CD4-positive, alpha-beta T cell treated with Interleukin-15 for 1 hour (primary cell): Measurements from ENCODE around the gene MAPK1.
A peak's percentile ranks its signal among the peaks of the same experiment; 100 is the strongest.
"Not testable (repeated sequence)": the region's sequence is repeated elsewhere in the genome, so short reads cannot be mapped to it uniquely, and the experiment has no call there.

Source experiments
- DNase-seq: peaks from one replicate; pipeline ENCODE4 v3.0.0-alpha.2; 2020

The MAPK1 gene

GRCh38 chr22:21845558-21846453, 21.6 kb downstream of the MAPK1 start:
- DNase-seq, result no peak

GRCh38 chr22:21842946-21843345, 24.5 kb downstream of the MAPK1 start:
- DNase-seq, result no peak

- no peak for DNase-seq
Observed at GRCh38 chr22:21841422-21841821, 26.0 kb downstream of the MAPK1 start.

GRCh38 chr22:21840236-21840823, 27.1 kb downstream of the MAPK1 start:
- no peak for DNase-seq

- no peak for DNase-seq
Observed at GRCh38 chr22:21839765-21840140, 27.7 kb downstream of the MAPK1 start.

GRCh38 chr22:21839104-21839764, 28.2 kb downstream of the MAPK1 start:
- not testable (repeated sequence) for DNase-seq

GRCh38 chr22:21837248-21837979, 30.0 kb downstream of the MAPK1 start:
- no peak for DNase-seq

GRCh38 chr22:21836486-21836885, 31.0 kb downstream of the MAPK1 start:
- not testable (repeated sequence) for DNase-seq

GRCh38 chr22:21835378-21835777, 32.1 kb downstream of the MAPK1 start:
- no peak for DNase-seq

GRCh38 chr22:21834869-21835268, 32.6 kb downstream of the MAPK1 start:
- DNase-seq, result peak; percentile 53

- no peak for DNase-seq
Observed at GRCh38 chr22:21832291-21833290, 34.9 kb downstream of the MAPK1 start.

GRCh38 chr22:21829523-21829922, 37.9 kb downstream of the MAPK1 start:
- no peak for DNase-seq

GRCh38 chr22:21828268-21828638, 39.2 kb downstream of the MAPK1 start:
- no peak for DNase-seq

- DNase-seq, result no peak
Observed at GRCh38 chr22:21827628-21828267, 39.7 kb downstream of the MAPK1 start.

- no peak for DNase-seq
Observed at GRCh38 chr22:21826204-21826603, 41.2 kb downstream of the MAPK1 start.

- not testable (repeated sequence) for DNase-seq
Observed at GRCh38 chr22:21824962-21825361, 42.5 kb downstream of the MAPK1 start.

- DNase-seq, result no peak
Observed at GRCh38 chr22:21824445-21824912, 43.0 kb downstream of the MAPK1 start.

GRCh38 chr22:21823740-21824444, 43.6 kb downstream of the MAPK1 start:
- no peak for DNase-seq

- no peak for DNase-seq
Observed at GRCh38 chr22:21819183-21819770, 48.2 kb downstream of the MAPK1 start.
